ENCODE measurements around the gene GALR3.
A peak's percentile ranks its signal among the peaks of the same experiment; 100 is the strongest.

GALR3 gene

GRCh38 chr22:37824674-37825641 lies 1.8 kb downstream of the GALR3 start:
- DNase-seq = no peak

DNA sequence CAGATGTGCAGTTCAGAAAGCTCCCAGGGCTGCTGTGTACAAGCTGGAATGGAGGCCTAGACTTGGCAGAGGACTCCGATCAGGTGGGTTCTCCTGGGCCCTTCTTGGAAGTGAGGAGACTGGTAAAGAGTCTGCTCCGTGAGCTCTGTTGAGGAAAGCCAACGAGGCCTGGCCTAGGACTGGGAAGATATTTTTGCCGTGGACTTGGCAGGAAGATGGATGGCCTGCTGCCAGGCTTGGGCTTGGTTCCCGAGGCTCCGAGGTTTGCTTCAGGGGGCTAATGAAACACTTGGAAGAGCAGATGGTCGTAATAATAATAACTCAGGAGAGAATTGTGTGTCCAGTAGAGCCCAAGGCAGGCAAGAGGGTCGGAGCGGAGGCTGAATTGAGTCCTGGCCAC lies 3.9 kb downstream of the GALR3 start:
- no peak for DNase-seq

DNA sequence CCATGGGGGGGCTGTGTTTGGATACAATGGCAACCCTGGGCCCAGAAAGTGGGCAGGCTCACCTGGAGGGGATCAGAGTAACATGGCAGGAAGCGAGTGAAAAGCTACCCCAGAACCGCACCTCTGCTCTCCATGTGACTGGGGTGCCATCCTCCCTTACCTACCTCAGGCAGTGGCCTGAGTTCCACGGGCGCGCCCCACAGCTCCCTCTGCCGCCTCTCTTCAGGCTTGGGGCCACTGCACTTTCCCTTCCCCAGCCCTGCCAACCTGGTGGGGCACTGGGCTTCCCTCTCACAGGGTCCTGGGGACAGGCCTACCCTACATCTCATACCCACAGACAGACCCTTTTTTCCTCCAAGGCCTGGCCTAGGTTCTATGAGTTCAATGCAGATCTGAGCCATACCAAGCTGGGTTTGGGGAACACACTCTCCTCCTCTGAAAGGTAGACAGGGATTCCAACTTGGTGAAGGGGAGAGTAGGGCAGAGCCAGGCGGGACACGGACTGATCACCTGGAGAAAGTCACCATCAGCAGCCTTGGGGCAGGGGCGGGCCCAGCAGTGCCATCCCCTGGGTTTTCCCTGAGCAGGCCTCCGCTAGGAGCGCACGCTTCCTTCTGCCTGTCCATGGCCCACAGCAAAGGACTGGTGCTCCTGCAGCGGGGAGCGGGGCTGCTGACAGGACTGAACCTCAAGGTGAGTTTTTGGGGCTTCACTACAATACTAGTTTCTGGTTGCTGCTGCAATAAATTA lies 7.1 kb downstream of the GALR3 start:
- DNase-seq = no peak

DNA sequence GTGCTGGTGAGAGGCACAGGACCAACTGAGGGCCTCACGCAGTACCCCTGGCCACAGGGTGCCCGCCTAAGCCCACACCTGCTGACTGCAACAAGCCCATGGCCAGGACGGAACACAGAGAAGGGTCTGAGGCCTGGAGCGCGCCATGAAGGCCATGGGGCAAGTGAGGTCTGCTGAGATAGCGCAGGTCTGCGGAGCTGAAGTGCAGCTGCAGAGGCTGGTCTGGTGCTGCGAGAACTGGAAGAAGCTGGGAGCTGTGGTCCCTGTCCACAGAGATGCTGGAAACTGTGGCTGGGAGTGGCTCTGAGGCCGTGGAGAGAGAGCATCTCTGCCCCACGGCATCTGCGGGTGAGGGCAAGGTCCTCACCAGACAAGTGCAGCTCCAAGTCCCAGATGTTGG lies 8.3 kb downstream of the GALR3 start:
- DNase-seq = no peak

DNA sequence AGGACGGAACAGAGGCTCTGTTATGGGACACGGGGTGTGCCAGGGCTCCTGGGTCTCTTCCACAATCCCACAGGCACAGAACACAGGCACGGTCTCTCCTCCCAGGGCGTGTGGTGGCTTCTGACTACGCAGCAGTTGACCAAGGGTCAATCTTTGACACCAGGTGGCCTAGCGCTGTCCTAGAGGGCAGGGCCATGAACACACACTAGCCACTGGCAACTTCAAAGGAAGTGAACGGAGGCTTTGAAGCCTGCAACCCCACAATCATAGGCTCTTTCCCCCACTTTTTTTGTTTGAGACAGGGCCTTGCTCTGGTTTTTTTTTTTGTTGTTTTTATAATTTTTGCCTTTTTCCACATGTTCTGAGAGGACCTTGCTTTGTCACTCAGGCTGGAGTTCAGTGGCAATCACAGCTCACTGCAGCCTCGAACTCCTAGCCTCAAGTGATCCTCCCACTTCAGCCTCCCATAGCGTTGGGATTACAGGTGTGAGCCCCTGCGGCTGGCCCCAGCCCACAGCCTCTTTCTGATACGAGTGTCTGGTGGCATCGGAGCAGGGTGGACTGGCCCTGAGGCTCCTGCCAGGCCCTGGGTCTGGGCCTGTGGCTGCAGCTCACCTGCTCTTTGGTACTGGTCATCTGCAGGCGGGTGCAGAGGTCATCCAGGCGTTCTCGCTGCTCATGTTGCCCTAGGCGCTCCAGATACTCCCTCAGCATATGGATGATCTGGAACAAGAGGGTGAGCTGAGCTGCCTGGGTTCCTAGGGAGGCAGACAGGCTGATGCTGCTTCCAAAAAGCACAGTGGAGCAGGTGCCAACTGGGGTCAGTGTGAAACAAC lies 9.1 kb downstream of the GALR3 start:
- no peak for DNase-seq

DNA sequence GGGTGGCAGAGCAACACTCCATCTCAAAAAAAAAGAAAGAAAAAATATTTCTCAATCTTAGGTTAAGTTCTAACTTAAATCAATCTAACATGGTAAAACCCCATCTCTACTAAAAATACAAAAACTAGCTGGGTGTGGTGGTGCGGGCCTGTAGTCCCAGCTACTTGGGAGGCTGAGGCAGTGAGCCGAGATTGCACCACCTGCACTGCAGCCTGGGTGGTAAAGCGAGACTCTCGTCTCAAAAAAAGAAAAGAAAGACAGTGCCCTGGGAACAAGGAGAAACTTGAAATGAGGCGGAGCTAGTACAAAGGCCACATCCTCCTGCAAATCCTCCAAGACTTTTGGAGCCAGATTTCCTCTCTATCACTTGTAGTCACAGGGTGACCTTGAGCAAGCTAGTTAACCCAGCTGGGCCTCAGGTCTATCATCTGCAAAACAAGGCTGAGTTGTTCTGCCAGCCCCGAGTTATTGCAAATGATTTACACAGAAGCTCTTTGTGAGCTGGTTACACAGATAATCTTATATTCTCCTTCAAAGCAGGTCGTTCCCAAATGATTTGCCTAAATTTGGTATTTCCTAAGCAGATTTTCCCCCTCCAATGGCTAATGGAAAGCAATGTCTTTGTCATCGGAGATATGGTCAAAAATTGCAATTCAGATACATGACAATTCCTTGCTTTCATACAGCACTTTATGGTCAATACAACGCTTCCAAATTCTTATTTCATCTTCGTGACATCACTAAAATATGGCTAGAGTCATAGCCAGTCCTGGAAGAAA lies 19.0 kb downstream of the GALR3 start:
- DNase-seq = no peak

- DNase-seq = peak; percentile 48
Measured at GRCh38 chr22:37843741-37844089, 20.5 kb downstream of the GALR3 start.

DNA sequence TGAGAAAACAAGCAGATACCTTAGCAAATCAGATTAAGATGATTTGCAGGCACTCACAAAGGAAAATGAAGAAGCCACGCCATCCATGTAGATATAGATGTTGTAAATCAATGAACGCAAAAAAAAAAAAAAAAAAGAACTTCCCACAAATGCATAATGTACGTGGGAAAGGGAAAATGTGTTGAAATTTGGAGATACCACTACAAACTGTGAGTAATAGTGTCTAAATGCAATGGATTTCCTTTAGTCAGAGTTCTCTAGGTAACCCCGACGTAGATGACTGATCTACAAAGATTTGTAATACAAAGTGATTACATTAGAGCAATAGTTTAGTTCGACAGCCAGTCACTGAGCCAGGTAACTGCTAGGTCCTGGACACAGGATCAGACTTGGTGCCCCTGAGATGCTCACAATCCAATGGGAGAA lies 21.7 kb downstream of the GALR3 start:
- DNase-seq = no peak

- DNase-seq = no peak
Measured at GRCh38 chr22:37846433-37846832, 23.3 kb downstream of the GALR3 start.

DNA sequence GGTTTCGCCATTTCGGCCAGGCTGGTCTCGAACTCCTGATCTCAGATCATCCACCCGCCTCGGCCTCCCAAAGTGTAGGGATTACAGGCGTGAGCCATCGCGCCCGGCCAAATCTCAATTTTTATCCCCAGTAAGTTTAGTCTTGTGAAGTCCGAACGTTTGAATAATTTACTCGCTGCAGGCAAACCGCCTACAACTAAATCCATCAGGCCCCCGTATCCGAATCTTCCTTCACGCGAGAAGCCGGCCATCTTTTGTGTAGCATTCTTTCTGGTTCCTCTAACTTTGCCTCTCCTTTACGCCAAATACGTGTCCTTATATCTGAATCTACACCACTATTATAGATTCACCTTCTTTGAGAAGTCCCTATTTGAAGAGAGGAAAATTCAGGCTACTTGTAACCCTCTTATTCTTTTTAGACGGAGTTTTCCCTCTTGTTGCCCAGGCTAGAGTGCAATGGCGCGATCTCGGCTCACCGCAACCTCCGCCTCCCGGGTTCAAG lies 25.5 kb downstream of the GALR3 start:
- DNase-seq = peak; percentile 26

DNA sequence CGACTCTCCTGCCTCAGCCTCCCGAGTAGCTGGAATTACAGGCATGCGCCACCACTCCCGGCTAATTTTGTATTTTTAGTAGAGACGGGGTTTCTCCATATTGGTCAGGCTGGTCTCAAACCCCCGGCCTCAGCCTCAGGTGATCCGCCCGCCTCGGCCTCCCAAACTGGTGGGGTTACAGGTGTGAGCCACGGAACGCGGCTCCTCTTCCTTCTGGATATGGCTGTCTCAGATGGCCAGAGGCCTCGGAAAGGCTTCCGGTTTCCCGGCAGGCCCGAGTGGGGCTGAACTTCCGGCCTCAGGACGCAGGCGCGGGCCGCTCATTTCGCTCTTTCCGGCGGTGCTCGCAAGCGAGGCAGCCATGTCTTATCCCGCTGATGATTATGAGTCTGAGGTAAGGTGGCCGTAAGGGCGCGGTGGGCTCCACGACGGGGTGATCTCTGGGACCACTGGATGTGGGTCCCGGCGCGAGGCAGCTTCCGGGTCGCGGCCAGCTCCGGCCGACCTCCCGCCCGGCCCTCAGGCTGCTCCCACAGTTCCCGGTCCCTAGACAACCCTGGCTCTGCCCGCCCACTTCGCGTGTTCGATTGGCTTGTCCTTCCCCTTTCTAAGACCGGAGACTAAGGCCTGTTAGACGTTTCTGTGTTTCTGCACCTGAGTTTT lies 26.0 kb downstream of the GALR3 start, which contains the start of gene EIF3L:
Gene EIF3L (plus strand): TSS at position 331 of the 663 bp plus-strand sequence. CDS start 31 bp downstream, at position 362.
- DNase-seq = peak; percentile 91

DNA sequence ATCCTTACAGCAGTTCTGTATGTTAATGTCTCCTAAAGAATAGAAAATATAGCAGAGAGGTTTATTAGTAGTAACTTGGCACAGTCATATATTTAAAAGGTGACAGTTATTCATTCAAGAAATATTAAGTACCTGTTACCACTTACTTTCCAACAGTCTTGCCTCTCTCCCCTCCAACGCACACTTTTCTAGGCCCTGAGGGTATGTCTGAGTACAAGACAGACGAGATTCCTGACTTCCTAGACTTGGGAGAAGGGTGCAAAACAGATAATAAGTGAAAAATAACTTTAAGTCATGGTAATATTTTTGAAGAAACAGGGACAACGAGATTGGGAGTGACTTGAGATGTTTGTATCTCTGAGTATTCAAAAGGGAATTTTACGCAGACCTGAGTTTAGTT lies 27.6 kb downstream of the GALR3 start:
- DNase-seq = no peak

DNA sequence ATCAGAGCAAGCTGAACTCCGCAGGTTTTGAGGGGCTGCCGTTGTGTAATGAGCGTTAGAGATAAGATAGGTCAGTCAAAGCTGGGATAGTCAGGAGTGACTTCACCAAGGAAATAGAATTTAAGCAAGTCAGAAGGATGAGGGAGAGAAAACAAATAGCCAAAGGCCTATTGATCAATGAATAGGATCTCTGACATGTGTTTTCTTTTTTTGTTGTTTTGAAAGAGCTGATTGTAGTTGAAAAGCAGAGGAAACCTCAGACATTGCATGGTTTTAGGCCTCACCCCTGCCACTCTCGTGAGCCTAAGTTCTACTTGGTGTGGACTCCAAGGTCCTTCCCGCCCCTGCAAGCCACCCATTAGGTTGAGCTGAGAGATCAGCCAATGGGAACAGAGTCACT lies 29.2 kb downstream of the GALR3 start:
- DNase-seq = no peak

GRCh38 chr22:37854946-37855345 lies 31.8 kb downstream of the GALR3 start:
- no peak for DNase-seq

GRCh38 chr22:37855462-37855861 lies 32.3 kb downstream of the GALR3 start:
- no peak for DNase-seq

GRCh38 chr22:37860796-37861421 lies 37.7 kb downstream of the GALR3 start:
- DNase-seq = no peak

GRCh38 chr22:37862570-37863325 lies 39.6 kb downstream of the GALR3 start:
- DNase-seq = no peak

GRCh38 chr22:37865510-37865909 lies 42.3 kb downstream of the GALR3 start:
- no peak for DNase-seq

- DNase-seq = no peak
Measured at GRCh38 chr22:37870273-37870672, 47.1 kb downstream of the GALR3 start.
